HG03108 (cell line): ENCODE measurements around the gene STC2.
"Not testable (repeated sequence)": the region's sequence is repeated elsewhere in the genome, so short reads cannot be mapped to it uniquely, and the experiment has no call there.

Source experiments
- ATAC-seq: cut with Tn5 transposase; IDR thresholded peaks from one replicate; pipeline ENCODE4 v1.9.1; 2021; ENCODE audit warnings: moderate library complexity; ENCODE audit not compliant: unreplicated experiment

STC2 gene

GRCh38 chr5:173327948-173328843 lies at the start of gene STC2:
STC2 (minus strand) TSS chr5:173328414; CDS start chr5:173328193, 221 bp downstream.
- peak; percentile 51 for ATAC-seq

GRCh38 chr5:173371400-173371799 lies 43.2 kb upstream of the STC2 start:
- ATAC-seq, result no peak

GRCh38 chr5:173363406-173363805 lies 35.2 kb upstream of the STC2 start:
- ATAC-seq, result not testable (repeated sequence)

- ATAC-seq, result no peak
Observed at GRCh38 chr5:173355561-173355960, 27.3 kb upstream of the STC2 start.

GRCh38 chr5:173354645-173355044 lies 26.4 kb upstream of the STC2 start:
- ATAC-seq, result no peak

- ATAC-seq, result no peak
Observed at GRCh38 chr5:173352366-173353349, 24.4 kb upstream of the STC2 start.

GRCh38 chr5:173342813-173343755 lies 14.9 kb upstream of the STC2 start:
- no peak for ATAC-seq

- ATAC-seq, result no peak
Observed at GRCh38 chr5:173341961-173342430, 13.8 kb upstream of the STC2 start.

GRCh38 chr5:173340984-173341383 lies 12.8 kb upstream of the STC2 start:
- no peak for ATAC-seq

GRCh38 chr5:173340451-173340850 lies 12.2 kb upstream of the STC2 start:
- no peak for ATAC-seq

GRCh38 chr5:173339286-173339685 lies 11.1 kb upstream of the STC2 start:
- no peak for ATAC-seq

- no peak for ATAC-seq
Observed at GRCh38 chr5:173338380-173339015, 10.3 kb upstream of the STC2 start.

GRCh38 chr5:173334808-173335207 lies 6.6 kb upstream of the STC2 start:
- no peak for ATAC-seq

- ATAC-seq, result no peak
Observed at GRCh38 chr5:173333925-173334661, 5.9 kb upstream of the STC2 start.

GRCh38 chr5:173331956-173332479 lies 3.8 kb upstream of the STC2 start:
- peak; percentile 40 for ATAC-seq

- ATAC-seq, result no peak
Observed at GRCh38 chr5:173331287-173331686, 3.1 kb upstream of the STC2 start.

- ATAC-seq, result no peak
Observed at GRCh38 chr5:173330338-173331206, 2.4 kb upstream of the STC2 start.
